ENCODE data around the gene AIFM3.
A peak's percentile ranks its signal among the peaks of the same experiment; 100 is the strongest.
"Not testable (repeated sequence)": the region's sequence is repeated elsewhere in the genome, so short reads cannot be mapped to it uniquely, and the experiment has no call there.

AIFM3 gene

GRCh38 chr22:20995329-20996030 is 28.4 kb downstream of the AIFM3 start:
- Mint-ChIP-seq H3K4me3 (no peak overlapping the region), H3K4me1 (ENCODE audit: low read depth) (peaks cover 6% of the 10 kb centered on the region), H3K27me3 (no peaks in the 10 kb centered on the region)

GRCh38 chr22:20996031-20996410 is 29.0 kb downstream of the AIFM3 start:
- Mint-ChIP-seq H3K4me1 (ENCODE audit: low read depth) (peaks cover 8% of the 10 kb centered on the region), H3K4me3 (no peak overlapping the region), H3K36me3 (no peaks in the 10 kb centered on the region), H3K27me3 (no peaks in the 10 kb centered on the region), H3K27ac (peak overlapping the region; percentile 46), H3K9me3 (ENCODE audit: low read depth) (no peaks in the 10 kb centered on the region)

More at GRCh38 chr22:20995329-20996030, 28.4 kb downstream of the AIFM3 start:
- Mint-ChIP-seq H3K36me3 (no peaks in the 10 kb centered on the region), H3K27ac (no peak overlapping the region), H3K9me3 (ENCODE audit: low read depth) (no peaks in the 10 kb centered on the region)

DNA sequence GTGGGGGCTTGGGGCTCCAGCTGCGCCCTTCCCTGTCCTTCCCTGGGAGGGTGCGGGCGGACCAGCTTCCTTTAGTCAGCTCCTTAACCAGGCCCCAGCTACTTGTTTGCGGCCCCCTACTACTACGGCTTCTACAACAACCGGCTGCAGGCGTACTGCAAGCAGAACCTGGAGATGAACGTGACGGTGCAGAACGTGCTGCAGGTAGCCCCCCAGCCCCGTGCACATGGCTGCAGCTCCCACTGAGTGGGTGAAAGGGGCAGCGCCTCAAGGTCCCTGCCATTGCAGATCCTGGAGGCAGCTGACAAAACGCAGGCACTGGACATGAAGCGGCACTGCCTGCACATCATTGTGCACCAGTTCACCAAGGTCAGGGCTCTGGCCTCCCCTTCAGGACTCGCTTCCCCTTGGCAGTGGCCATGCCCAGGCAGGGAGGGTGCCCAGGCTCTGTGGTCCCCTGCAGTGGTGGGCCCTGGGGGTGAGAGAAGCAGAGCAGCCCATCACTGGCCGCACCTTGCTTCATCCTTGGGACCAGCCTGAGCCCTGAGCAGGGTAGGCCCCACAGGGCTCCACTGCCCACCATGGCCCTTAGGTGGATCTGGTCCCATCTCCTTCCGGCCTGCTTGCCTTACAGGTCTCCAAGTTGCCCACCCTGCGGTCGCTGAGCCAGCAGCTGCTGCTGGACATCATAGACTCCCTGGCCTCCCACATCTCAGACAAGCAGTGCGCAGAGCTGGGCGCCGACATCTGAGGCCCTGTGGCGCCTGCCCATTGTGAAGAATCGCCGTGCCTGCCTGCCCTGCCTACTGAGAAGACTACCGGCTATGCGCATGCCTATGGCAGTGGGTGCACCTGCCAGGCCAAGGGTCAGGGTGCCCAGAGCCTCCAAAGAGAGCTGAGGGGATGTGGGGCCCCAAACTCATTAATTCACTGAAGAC is 29.8 kb downstream of the AIFM3 start:
- Mint-ChIP-seq H3K4me3 (no peak overlapping the region), H3K4me1 (ENCODE audit: low read depth) (peaks cover 10% of the 10 kb centered on the region), H3K27me3 (no peaks in the 10 kb centered on the region), H3K9me3 (ENCODE audit: low read depth) (no peaks in the 10 kb centered on the region), H3K27ac (no peak overlapping the region), H3K36me3 (no peaks in the 10 kb centered on the region)

GRCh38 chr22:20997536-20998257 is 30.6 kb downstream of the AIFM3 start:
- Mint-ChIP-seq H3K9me3 (ENCODE audit: low read depth) (no peaks in the 10 kb centered on the region), H3K27ac (no peak overlapping the region), H3K4me3 (no peak overlapping the region), H3K36me3 (no peaks in the 10 kb centered on the region), H3K27me3 (no peaks in the 10 kb centered on the region), H3K4me1 (ENCODE audit: low read depth) (peaks cover 12% of the 10 kb centered on the region)

DNA sequence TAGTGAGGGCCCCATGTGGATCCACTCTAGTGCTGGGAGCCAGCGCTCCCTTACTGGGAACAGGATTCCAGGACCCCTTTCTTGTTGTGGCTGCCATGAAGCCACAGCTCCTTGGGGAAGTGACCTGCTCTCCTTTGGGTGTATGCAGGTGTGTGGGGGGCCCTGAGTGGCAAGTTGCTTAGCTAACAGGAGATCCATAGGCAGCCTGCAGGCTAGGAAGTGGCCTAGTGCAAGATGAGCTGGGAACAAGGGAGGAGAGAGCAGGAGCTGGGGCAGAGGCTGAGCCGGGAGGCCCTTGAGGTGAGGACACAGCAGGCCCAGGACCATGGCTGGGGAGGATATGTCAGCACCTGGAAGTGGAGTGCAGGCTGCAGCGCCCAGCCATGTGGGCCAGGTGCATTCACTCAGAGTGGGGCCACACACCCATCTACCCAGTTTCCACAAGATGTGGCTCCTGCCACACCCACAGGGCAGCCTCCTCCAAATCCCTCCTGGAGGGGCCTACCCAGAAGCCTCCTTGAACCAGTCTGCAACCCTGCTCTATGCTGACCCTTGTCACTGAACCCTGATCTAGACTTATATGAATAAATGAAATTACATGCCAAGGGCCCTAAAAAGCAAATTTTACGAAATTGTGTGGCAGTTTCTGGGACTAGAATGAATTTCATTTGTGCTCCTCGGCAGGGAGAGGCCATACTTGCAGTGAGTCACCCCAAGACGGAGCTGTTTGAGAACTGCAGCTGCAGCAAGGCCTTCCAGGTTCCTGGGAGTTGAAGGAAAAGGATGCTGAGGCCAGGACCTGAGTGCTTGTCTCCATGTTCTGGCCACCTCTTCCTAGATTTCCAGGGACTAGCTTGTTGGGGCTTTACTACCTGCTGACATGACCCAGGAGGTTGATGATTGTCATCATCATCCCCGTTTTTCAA is 31.6 kb downstream of the AIFM3 start:
- no peaks in the 10 kb centered on the region for H3K27me3 Mint-ChIP-seq

GRCh38 chr22:20999350-21000206 is 32.5 kb downstream of the AIFM3 start:
- no peaks in the 10 kb centered on the region for H3K9me3 Mint-ChIP-seq (ENCODE audit: low read depth)
- no peaks in the 10 kb centered on the region for H3K36me3 Mint-ChIP-seq
- H3K4me3 Mint-ChIP-seq: peak overlapping the region; percentile 97
- H3K27me3 Mint-ChIP-seq: no peaks in the 10 kb centered on the region
- peak overlapping the region; percentile 99 for H3K27ac Mint-ChIP-seq
- peaks cover 22% of the 10 kb centered on the region for H3K4me1 Mint-ChIP-seq (ENCODE audit: low read depth)

More for the DNA sequence above, 31.6 kb downstream of the AIFM3 start:
- no peaks in the 10 kb centered on the region for H3K9me3 Mint-ChIP-seq (ENCODE audit: low read depth)
- H3K4me3 Mint-ChIP-seq: peak overlapping the region; percentile 56
- H3K4me1 Mint-ChIP-seq (ENCODE audit: low read depth): peaks cover 21% of the 10 kb centered on the region
- H3K27ac Mint-ChIP-seq: peak overlapping the region; percentile 41
- H3K36me3 Mint-ChIP-seq: no peaks in the 10 kb centered on the region

- Mint-ChIP-seq H3K27me3 (no peaks in the 10 kb centered on the region), H3K27ac (peak overlapping the region; percentile 99), H3K9me3 (ENCODE audit: low read depth) (no peaks in the 10 kb centered on the region), H3K36me3 (no peaks in the 10 kb centered on the region), H3K4me1 (ENCODE audit: low read depth) (peaks cover 22% of the 10 kb centered on the region), H3K4me3 (peak overlapping the region; percentile 97)
Measured at GRCh38 chr22:21000207-21000986, 33.3 kb downstream of the AIFM3 start.

GRCh38 chr22:21000987-21001600 is 34.0 kb downstream of the AIFM3 start:
- peak overlapping the region; percentile 99 for H3K27ac Mint-ChIP-seq
- H3K4me1 Mint-ChIP-seq (ENCODE audit: low read depth): peaks cover 22% of the 10 kb centered on the region
- no peaks in the 10 kb centered on the region for H3K9me3 Mint-ChIP-seq (ENCODE audit: low read depth)
- no peaks in the 10 kb centered on the region for H3K36me3 Mint-ChIP-seq
- H3K4me3 Mint-ChIP-seq: peak overlapping the region; percentile 97
- no peaks in the 10 kb centered on the region for H3K27me3 Mint-ChIP-seq

GRCh38 chr22:21001601-21002325 is 34.7 kb downstream of the AIFM3 start, which contains the start of gene THAP7:
Gene THAP7, minus strand, starts transcription at chr22:21002118. Its CDS starts 207 bp downstream, at chr22:21001911.
- peak within 1 kb of the TSS; percentile 97 for H3K4me3 Mint-ChIP-seq
- no peaks in the 10 kb centered on the region for H3K27me3 Mint-ChIP-seq
- no peaks in the 10 kb centered on the region for H3K36me3 Mint-ChIP-seq
- H3K9me3 Mint-ChIP-seq (ENCODE audit: low read depth): no peaks in the 10 kb centered on the region
- peak within 1 kb of the TSS; percentile 99 for H3K27ac Mint-ChIP-seq
- H3K4me1 Mint-ChIP-seq (ENCODE audit: low read depth): peaks cover 22% of the 10 kb centered on the region

GRCh38 chr22:21003782-21004181 is 36.7 kb downstream of the AIFM3 start:
- no peaks in the 10 kb centered on the region for H3K9me3 Mint-ChIP-seq (ENCODE audit: low read depth)
- no peaks in the 10 kb centered on the region for H3K27me3 Mint-ChIP-seq
- peaks cover 22% of the 10 kb centered on the region for H3K4me1 Mint-ChIP-seq (ENCODE audit: low read depth)
- peak overlapping the region; percentile 22 for H3K27ac Mint-ChIP-seq
- H3K4me3 Mint-ChIP-seq: peak overlapping the region; percentile 97
- H3K36me3 Mint-ChIP-seq: no peaks in the 10 kb centered on the region

DNA sequence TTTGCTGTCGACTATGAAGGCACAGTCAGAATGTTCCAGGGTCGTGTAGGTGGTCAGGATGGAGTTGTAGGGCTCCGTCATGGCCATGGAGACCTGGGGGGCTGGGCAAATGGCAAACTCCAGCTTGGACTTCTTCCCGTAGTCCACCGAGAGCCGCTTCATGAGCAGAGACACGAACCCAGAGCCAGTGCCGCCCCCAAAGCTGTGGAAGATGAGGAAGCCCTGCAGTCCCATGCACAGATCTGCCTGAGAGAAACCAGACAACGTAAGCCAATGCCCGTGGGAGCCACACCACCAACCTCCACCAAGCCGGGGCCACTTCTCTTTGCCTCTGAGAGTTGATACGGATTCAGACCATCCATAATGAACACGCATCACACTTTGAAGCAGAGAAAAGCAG is 42.2 kb downstream of the AIFM3 start:
- H3K27ac Mint-ChIP-seq; H3K9me3 Mint-ChIP-seq (ENCODE audit: low read depth); H3K27me3 Mint-ChIP-seq; H3K4me3 Mint-ChIP-seq; H3K36me3 Mint-ChIP-seq; H3K4me1 Mint-ChIP-seq (ENCODE audit: low read depth): not testable (repeated sequence)

Measured in activated naive CD8-positive, alpha-beta T cell (primary cell).